Fibroblast of lung (primary cell): ENCODE data around the gene SMIM45.

ENCODE experiments used
- EZH2 ChIP-seq: IDR thresholded peaks from 2 replicates; pipeline ENCODE4 v1.5.1; 2012; ENCODE audit warnings: low read length, control low read depth, mild to moderate bottlenecking; ENCODE audit errors: missing control alignments
- TF ChIP-seq, protein P1 (sequence below), 2 donors: IDR thresholded peaks in 1 of 2; conservative IDR thresholded peaks in 1 of 2; 1 replicate in 1 of 2; 2 replicates in 1 of 2; pipeline ENCODE4 v1.5.1; 2011 to 2012; ENCODE audit warnings: low read length in 2 of 2, control low read depth in 1 of 2, inconsistent platforms in 1 of 2, low read depth in 1 of 2, mild to moderate bottlenecking in 1 of 2

- TF ChIP-seq, protein P1, sequence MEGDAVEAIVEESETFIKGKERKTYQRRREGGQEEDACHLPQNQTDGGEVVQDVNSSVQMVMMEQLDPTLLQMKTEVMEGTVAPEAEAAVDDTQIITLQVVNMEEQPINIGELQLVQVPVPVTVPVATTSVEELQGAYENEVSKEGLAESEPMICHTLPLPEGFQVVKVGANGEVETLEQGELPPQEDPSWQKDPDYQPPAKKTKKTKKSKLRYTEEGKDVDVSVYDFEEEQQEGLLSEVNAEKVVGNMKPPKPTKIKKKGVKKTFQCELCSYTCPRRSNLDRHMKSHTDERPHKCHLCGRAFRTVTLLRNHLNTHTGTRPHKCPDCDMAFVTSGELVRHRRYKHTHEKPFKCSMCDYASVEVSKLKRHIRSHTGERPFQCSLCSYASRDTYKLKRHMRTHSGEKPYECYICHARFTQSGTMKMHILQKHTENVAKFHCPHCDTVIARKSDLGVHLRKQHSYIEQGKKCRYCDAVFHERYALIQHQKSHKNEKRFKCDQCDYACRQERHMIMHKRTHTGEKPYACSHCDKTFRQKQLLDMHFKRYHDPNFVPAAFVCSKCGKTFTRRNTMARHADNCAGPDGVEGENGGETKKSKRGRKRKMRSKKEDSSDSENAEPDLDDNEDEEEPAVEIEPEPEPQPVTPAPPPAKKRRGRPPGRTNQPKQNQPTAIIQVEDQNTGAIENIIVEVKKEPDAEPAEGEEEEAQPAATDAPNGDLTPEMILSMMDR (conservative IDR thresholded peaks at IDR 0.05 in 1 of 2, IDR thresholded peaks at IDR 0.05 in 1 of 2; ENCODE audit: low read depth in 1 of 2, low read length in 2 of 2): no peak
- TF ChIP-seq EZH2: peak; percentile 73
Observed at GRCh38 chr22:41911001-41911611, 40.8 kb upstream of the SMIM45 start.
